IPS DF 4.7 (cell line): ENCODE data around the gene RAB44.

Source experiments
- DNase-seq: peaks from one replicate; pipeline ENCODE4 v3.0.0-alpha.2; 2013; ENCODE audit warnings: low spot score; ENCODE audit errors: extremely low read depth

Gene RAB44

DNA sequence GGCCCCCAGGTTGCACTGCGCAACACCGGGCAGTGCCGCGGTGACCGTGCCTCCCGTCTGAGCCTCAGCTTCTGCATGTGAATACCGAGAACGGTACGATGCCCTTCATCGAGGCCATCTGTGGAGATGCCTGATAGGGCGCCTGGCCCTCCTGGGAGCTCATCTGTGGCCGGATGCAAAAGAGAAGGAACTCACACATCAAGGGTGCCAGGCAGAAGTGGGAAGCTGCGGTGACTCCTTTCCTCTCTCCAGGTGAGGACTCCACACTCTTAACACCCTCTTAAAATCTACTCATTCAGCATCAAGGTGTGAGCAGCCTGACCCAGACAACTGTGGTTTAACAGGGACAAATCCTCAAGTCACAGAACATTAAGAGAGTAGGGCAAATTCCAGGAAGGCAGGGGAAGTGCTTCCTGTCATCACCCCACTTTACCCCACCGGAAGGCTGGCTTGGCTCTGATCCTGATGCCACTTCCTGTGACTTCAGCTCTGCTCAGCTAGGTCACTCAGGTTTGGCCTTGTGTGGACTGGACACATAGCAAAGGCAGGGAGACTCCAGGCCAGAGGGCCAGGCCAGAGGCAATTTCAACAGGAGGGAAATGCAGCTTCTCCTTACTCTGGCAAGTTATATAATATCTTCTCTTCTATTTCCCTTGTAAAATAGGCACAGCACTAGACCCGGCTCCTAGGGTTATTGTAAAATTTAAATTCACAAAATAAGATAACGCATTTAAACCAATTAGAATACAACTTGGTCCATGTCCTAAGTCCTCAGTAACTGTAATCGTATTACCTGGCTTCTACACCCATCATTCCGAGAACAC, 72.3 kb downstream of the RAB44 start:
- DNase-seq = no peak

DNA sequence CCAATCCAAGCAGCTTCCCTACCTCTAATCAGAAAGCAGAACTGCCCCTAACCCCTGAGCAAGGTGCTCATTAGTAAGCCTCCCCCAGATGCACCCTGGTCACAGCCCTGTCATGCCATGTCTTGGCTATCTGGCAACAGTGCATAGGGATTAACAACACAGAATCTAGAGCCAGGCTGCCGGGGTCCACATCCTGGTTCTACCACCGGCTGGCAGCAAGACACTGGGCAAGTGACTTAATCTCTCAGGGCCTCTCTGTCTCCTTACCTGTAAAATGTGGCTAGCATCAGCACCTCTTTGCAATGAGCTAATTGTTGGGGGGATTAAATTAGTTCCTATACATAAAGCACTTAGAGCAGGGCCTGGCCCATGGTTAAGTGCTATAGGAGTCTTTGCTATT, 73.5 kb downstream of the RAB44 start:
- DNase-seq = no peak

DNA sequence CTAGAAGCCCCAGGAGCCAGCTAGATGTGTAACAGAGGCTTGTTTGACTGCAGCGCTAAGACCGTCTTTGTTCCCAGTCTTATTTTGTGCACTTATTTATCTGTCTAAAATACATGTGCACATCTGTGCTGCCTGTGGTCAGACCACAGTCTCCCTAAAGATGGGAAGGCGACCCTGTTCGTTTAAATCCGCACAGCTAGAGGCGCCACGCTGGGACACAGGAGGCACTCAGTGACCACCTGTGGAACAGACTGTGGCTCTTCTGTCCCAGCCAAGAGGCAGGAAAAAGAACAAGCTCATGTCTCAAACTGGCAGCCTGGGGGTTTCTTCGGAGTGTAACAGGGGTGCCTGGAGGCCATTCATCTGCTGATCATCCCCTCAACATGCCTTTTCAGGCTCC, 74.8 kb downstream of the RAB44 start:
- no peak for DNase-seq

DNA sequence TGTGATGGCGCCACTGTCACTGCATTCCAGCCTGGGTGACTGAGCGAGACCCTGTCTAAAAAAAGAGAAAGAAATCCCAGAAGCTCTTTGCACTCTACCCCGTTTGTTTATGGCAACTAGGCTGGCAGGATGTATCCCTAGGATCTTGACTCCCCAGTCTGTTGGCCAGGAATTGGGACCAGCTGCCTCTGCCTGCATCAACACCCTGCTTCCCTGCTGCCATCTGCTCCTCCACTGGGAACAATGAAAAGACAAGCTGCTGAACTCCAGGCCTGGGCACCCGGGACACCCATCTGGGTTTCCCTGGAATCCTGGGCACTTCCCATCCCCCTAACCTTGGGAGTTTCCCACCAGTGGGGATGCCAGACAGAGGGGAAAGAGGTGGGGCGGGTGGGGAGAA, 76.7 kb downstream of the RAB44 start:
- DNase-seq = no peak

DNA sequence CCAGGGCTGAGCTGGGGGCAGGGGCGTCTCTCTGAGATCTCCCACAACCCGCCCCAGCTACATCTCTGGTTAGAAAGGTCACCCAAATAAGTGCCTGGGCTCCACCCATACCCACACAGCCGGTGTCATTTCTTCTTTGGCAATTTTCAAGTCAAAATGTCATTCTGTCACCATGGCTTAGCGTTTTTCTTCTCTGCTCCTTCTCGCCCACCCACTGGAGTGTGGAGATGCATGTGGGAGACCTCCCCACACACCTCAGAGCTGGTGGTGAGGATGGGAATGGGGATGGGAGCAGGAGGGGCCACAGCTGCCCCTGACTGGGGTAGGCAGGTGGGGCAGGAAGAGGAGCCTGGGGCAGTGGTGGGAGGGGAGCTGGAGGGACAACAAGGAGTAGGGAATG, 78.5 kb downstream of the RAB44 start:
- no peak for DNase-seq

DNA sequence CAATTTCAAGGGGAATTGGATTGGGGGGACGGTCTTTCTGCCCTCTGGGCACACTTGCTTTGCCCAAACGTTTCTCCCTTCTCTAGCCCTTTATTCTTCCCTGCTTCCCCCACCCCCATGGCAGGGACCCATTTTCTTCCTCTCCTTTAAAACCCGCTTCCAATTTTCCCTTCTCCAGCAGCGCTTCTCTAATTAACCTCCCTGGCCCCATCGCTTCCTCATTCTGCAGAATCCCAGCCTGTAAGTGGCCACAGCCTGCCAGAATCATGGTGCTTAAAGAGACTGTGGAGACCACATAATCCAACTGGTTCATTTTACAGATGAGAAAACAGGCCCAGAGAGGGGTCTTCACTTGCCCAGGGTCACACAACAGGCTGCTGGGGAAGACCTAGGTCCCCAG, 80.2 kb downstream of the RAB44 start:
- no peak for DNase-seq

DNA sequence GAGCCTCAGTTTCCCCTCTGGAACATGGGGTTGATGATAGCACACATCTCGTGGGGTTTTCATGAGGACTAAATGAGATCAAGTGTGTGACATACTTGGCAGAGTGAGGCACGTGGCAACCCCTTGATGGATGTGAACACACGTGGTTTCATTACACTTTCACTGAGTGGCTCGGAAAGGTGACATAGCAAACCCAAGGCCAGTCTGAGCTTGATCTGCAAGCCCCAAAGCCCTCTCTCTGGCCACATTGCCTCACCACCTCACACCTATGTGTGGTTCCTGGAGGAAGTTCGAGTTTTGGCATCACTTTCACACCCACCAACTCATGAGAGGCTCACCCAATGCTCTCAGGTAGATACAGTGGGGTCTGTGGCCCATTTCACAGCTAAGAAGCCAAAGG, 81.6 kb downstream of the RAB44 start:
- no peak for DNase-seq

DNA sequence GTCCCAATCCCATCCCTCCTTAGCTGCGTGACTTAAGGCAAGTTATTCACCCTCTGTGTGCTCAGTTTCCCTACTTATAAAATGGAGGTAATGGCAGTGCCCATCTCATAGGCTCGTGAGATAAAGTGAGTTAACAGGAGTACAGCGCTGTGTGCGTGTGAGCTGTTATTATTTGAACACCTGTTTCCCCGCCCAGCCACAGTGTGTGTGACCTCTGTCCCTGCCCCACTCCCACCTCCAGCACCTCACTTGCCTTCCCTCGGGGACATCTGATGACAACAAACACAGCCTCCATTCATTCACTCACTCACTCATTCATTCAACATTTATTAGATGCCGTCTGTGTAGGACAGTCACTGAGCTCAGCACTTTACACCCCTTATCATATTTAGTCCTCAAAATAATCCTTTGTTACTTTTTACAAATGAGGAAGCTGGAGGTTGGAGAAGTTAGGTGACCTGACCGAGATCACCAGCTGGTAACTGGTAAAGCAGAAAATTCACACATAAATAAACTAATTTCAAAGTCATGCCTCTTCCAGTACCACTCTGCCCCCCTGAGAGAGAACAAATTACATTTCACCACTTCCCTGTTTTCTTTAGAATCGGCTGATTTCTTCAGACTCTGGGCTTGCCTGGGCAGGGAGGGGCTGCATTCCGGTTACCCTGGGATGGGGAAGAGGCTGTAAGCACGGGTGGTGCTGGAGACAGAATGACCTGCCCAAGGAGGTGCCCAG, 83.0 kb downstream of the RAB44 start:
- no peak for DNase-seq

DNA sequence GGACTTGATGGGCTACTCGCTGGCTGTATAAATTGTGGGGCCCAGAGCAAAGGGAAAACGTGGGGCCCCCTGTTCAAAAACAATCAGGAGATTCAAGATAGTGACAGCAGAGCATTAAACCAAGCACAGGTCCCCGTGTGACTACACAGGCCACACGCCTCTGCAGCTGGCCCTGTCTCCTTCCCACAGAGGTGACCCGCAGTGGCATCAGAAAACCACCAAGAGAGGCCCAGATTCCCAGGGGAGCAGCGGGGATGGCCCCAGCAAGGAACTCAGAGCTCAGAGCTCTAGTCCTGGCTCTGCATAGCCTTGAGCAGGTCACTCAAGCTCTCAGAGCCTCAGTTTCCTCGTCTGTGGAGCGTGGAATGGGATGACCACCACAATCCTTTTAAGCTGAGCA, 84.0 kb downstream of the RAB44 start:
- DNase-seq = no peak
